IPS-18c (cell line): Measurements from ENCODE around the gene RNF149.

Experiments used
- H3K4me3 ChIP-seq: 2 replicates; pipeline ENCODE4 v1.7.0; 2013; ENCODE audit warnings: low read depth, mild to moderate bottlenecking, low read length, moderate library complexity; ENCODE audit not compliant: insufficient read depth
- H3K9me3 ChIP-seq: one replicate; pipeline ENCODE4 v1.6.1; 2013; ENCODE audit warnings: mild to moderate bottlenecking, low read length, moderate library complexity; ENCODE audit not compliant: control insufficient read depth, insufficient read depth

RNF149 gene

GRCh38 chr2:101305492-101306078 lies 2.9 kb downstream of the RNF149 start:
- Histone ChIP-seq H3K9me3 (no peaks in the 10 kb centered on the region), H3K4me3 (no peak overlapping the region)

GRCh38 chr2:101305035-101305434 lies 3.5 kb downstream of the RNF149 start:
- no peak overlapping the region for H3K4me3 ChIP-seq
- H3K9me3 ChIP-seq: no peaks in the 10 kb centered on the region

DNA sequence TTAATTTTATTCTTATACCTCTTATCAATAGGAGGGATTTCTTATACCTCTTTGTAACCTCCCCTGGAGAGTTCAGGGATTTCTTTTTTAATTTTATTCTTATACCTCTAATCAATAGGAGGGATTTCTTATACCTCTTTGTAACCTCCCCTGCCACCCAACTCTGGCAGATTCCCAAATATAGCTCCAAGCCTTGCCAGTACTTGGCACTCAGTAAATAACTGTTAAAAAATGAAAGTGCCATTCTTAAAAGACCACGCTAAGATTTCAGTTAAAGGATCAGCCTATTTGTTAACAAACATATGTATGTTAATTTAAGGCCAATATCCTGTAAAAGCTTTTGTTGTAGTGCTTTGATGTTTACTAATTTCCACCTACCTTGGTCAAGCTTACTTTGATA lies 4.8 kb downstream of the RNF149 start:
- H3K4me3 ChIP-seq: no peak overlapping the region
- no peaks in the 10 kb centered on the region for H3K9me3 ChIP-seq

DNA sequence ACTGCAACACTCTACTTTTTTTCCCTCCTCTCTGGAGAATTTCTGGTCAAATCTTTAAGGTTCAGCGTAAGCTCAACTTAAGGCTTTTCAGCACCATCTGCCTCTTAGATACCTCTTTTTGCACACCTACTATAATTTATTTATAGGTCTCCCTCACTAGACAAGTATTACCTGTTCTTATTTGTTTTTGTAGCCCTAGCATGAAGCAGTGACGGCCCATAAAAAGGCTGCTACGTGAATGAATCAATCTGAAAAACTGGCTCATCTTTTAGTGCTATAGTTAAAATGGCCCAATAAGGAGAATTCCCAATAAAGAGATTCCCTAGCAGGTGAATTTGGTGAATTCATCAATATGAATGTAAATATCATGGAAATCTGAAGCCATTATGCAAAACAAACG lies 6.5 kb downstream of the RNF149 start:
- H3K9me3 ChIP-seq: no peaks in the 10 kb centered on the region
- H3K4me3 ChIP-seq: no peak overlapping the region

DNA sequence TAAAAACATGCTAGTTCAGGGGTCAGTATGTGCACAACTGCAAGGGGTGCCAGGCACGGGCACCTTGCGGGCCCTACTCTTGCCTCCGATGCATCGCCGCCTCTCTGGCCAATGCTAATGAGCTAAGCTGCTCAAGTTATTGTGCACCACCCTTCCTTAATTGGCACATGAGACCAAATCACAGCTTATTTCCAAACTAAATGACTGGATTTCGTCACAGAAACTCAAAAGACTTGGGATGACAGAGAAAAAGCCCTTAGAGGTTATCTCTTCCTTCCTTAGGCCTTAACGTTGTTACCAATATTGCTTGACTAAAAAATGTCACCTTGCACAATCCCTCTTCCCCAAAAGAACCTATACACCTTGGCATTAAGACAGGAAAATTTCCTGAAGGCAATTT lies 7.7 kb downstream of the RNF149 start:
- Histone ChIP-seq H3K9me3 (no peaks in the 10 kb centered on the region), H3K4me3 (no peak overlapping the region)

- Histone ChIP-seq H3K9me3 (no peaks in the 10 kb centered on the region), H3K4me3 (no peak overlapping the region)
Observed at GRCh38 chr2:101300164-101300563, 8.3 kb downstream of the RNF149 start.

DNA sequence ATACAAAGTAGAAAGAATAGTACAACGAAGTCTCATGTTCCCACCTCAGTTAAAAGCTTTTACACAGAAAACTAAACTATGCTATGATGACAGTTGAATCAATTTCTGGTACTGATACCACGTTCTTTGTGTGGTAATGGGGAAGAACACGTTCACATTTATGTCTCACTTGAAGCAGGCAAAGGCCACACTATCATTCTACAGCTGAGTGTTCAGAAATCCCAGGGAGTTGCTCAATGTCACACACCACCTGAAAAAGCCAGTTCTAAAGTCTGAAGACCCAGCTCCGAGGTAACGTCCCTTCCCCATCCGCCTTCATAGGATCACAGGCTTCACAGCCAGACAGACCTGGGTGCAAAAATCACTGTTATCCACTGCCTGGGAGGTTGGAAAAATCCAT lies 8.9 kb downstream of the RNF149 start:
- H3K4me3 ChIP-seq: no peak overlapping the region
- H3K9me3 ChIP-seq: no peaks in the 10 kb centered on the region

GRCh38 chr2:101297383-101297782 lies 11.1 kb downstream of the RNF149 start:
- Histone ChIP-seq H3K4me3 (no peak overlapping the region), H3K9me3 (no peaks in the 10 kb centered on the region)

GRCh38 chr2:101296371-101296770 lies 12.1 kb downstream of the RNF149 start:
- H3K9me3 ChIP-seq: no peaks in the 10 kb centered on the region
- H3K4me3 ChIP-seq: no peak overlapping the region

GRCh38 chr2:101295895-101296294 lies 12.6 kb downstream of the RNF149 start:
- Histone ChIP-seq H3K9me3 (no peaks in the 10 kb centered on the region), H3K4me3 (no peak overlapping the region)

DNA sequence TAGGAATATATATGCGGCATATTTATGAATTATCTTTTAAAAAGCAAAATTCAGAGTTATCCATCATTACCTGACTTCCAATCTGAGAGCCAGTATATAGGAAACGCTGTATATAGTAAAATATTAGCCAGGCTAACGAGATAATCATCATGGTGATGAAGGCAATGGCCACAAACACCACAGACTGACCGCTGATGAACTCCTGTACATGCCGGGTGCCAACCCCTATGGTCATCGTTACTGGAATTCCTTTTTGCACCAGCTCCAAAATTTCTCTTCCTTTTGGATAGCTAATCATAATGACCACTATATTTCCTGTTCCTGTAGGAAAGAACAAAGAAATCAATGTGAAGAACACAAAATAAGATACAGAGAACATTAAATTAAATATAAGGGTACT lies 13.6 kb downstream of the RNF149 start:
- no peak overlapping the region for H3K4me3 ChIP-seq
- no peaks in the 10 kb centered on the region for H3K9me3 ChIP-seq

DNA sequence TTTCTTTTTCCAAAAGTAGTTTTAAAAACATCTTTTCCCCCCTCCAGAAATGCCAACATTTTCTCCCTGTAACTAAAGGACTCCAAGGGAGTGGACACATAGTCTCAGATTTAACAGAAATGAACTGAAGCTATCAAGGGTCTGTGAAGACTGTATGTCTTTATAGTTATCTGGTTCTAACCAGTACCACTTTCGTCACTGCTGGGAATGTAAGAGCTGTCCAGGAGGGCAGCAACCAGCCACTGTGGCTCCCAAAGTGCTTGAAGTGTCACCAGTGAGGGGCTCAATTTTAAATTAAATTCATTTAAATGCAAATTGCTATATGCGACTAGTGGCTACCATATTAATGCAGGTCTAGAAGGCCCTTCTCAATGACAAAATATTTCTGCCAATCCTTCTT lies 15.0 kb downstream of the RNF149 start:
- Histone ChIP-seq H3K4me3 (no peak overlapping the region), H3K9me3 (no peaks in the 10 kb centered on the region)

GRCh38 chr2:101291973-101292372 lies 16.5 kb downstream of the RNF149 start:
- no peak overlapping the region for H3K4me3 ChIP-seq
- no peaks in the 10 kb centered on the region for H3K9me3 ChIP-seq

DNA sequence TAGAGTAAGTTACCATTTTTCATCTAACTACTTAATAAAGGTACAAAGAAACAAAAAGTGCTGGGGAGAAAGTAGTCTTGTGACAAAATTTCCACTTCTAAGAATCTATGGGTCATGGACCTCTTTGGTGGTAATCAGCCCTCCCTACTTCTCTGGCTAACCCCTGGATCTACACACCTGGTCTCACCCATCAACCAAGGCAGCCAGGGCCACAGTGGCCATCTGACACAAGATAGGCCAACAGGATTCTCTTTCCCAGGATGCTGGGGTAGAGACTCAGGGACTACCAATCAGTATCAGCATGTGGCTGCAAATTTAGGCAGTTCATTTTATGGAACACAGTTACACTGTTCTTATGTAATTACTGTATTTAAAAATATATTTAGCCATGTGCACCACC lies 17.8 kb downstream of the RNF149 start:
- Histone ChIP-seq H3K4me3 (no peak overlapping the region), H3K9me3 (no peaks in the 10 kb centered on the region)

GRCh38 chr2:101287303-101287702 lies 21.2 kb downstream of the RNF149 start:
- H3K4me3 ChIP-seq: no peak overlapping the region
- H3K9me3 ChIP-seq: no peaks in the 10 kb centered on the region

GRCh38 chr2:101286684-101287083 lies 21.8 kb downstream of the RNF149 start:
- Histone ChIP-seq H3K4me3 (no peak overlapping the region), H3K9me3 (no peaks in the 10 kb centered on the region)

DNA sequence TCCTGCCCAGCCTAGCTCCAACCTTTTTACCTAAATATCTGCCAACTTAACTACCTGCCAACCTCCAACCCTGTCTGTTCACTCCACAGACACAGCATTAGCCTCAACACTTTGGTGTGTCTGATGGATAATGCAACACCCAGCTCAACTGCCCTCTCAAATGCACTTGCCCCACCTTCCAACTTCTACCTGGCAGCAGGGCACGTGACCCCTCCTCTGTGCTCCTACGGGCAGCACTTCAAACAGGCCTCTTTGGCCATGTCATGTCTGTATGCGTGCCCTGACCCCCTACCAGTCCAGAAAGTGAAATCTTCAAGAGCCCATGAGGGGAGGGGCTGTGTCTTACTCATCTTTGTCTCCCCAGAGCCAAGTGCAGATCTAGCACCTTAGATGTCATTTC lies 25.5 kb downstream of the RNF149 start:
- H3K9me3 ChIP-seq: no peaks in the 10 kb centered on the region

DNA sequence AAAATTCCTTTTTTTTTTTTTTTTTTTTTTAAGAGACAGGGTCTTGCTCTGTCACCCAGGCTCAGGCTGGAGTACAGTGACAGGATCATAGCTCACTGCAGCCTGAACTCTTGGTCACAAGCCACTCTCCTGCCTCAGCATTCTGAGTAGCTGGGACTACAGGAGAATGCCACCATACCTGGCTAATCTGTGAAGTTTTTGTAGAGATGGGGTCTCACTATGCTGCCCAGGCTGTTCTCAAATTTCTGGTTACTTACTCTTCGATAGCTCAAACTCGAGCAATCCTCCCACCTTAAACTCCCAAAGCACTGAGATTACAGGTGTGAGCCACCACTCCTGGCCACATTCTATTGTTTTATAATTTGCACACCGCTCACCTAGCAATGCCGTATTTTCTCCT lies 27.0 kb downstream of the RNF149 start:
- Histone ChIP-seq H3K4me3 (no peak overlapping the region), H3K9me3 (no peaks in the 10 kb centered on the region)

More for the DNA sequence above, 25.5 kb downstream of the RNF149 start:
- H3K4me3 ChIP-seq: no peak overlapping the region

- no peaks in the 10 kb centered on the region for H3K9me3 ChIP-seq
- no peak overlapping the region for H3K4me3 ChIP-seq
Observed at GRCh38 chr2:101278925-101279324, 29.6 kb downstream of the RNF149 start.
